Measurements from ENCODE around the gene TSPOAP1.

The TSPOAP1 gene

DNA sequence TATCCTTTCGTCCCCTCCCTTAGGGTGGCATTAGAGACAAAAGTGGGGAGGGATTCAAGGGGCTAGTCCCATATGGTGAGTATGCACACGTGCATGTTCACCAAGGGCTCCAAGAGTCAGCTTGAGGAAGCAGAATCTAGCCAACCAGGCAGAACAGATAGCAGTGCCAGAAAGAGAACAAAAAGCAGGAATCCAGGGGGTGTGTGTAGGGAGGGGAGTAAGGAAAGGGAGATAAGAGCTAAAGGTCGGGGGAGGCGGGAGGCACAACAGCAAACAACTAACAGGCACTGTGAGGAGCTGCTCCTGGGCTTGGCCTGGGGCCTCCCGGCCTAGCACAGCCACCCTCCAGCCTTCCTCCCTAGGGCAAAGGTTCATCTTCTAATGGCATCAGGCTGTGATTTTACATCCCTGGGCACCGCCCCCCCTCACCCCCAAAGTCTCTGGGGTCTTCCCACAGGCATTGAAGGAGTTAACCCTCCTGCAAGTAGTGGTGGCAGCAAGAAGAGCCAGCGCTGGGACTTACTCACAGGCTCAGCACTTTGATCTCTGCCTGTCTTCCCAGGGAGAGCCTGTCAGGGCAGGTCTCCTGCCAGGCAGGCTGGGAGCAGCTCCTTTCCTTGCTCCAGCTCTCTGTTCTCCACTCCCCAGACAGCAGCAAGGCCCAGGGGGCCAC lies 35.8 kb upstream of the TSPOAP1 start:
- no peak overlapping the region for H2AFZ ChIP-seq (ENCODE audit: low read depth, low read length)
- H3K36me3 ChIP-seq (ENCODE audit: control insufficient read depth in 1 of 2, insufficient read depth in 2 of 2, low read depth in 1 of 2, low read length in 2 of 2) = no peaks in the 10 kb centered on the region
- no peak overlapping the region for H3K27ac ChIP-seq (ENCODE audit: low read length, poor library complexity, severe bottlenecking)
- peak overlapping the region in 1 of 2 experiments; percentile 6 for H2BK12ac ChIP-seq (ENCODE audit: low read length in 2 of 2)
- no peak overlapping the region for H2BK120ac ChIP-seq (ENCODE audit: low read depth, low read length)
- H3K4me3 ChIP-seq (ENCODE audit: insufficient read depth in 1 of 2, low read depth in 1 of 2, low read length in 2 of 2) = no peak overlapping the region
- no peak overlapping the region for H4K8ac ChIP-seq (ENCODE audit: low read length)
- WGBS = 33% methylated on average over 7 of the region's 7 CpGs
- no peak overlapping the region for H3K4me2 ChIP-seq (ENCODE audit: low read length, poor library complexity, severe bottlenecking)
- no peaks in the 10 kb centered on the region for H3K79me1 ChIP-seq (replicated peaks; ENCODE audit: low read length, poor library complexity, severe bottlenecking)
- peaks cover 39 to 42% of the 10 kb centered on the region in 2 experiments for H3K27me3 ChIP-seq (ENCODE audit: control insufficient read depth in 1 of 2, insufficient read depth in 1 of 2, low read length in 2 of 2)
- no peak overlapping the region for H3K14ac ChIP-seq (ENCODE audit: low read length in 2 of 2)
- DNase-seq = no peak
- H2BK5ac ChIP-seq (ENCODE audit: low read depth, low read length, poor library complexity, severe bottlenecking) = no peak overlapping the region
- H2BK15ac ChIP-seq (ENCODE audit: low read depth, poor library complexity, severe bottlenecking) = no peak overlapping the region
- no peak overlapping the region for H3K4ac ChIP-seq (ENCODE audit: low read depth in 1 of 2, low read length in 2 of 2)
- H4K91ac ChIP-seq (ENCODE audit: low read length) = no peak overlapping the region
- no peak overlapping the region for H3K18ac ChIP-seq (ENCODE audit: low read depth in 1 of 2, low read length in 2 of 2)
- no peak overlapping the region for H3K9ac ChIP-seq (ENCODE audit: low read length)
- no peaks in the 10 kb centered on the region for H3K4me1 ChIP-seq (ENCODE audit: control insufficient read depth, insufficient read depth, low read depth, low read length)
- no peaks in the 10 kb centered on the region for H3K9me3 ChIP-seq (ENCODE audit: control insufficient read depth, low read length)
- no peak overlapping the region for H2AK5ac ChIP-seq (ENCODE audit: low read length, severe bottlenecking)
- peak overlapping the region in 1 of 2 experiments; percentile 70 for H3K23ac ChIP-seq (ENCODE audit: low read length in 2 of 2)

DNA sequence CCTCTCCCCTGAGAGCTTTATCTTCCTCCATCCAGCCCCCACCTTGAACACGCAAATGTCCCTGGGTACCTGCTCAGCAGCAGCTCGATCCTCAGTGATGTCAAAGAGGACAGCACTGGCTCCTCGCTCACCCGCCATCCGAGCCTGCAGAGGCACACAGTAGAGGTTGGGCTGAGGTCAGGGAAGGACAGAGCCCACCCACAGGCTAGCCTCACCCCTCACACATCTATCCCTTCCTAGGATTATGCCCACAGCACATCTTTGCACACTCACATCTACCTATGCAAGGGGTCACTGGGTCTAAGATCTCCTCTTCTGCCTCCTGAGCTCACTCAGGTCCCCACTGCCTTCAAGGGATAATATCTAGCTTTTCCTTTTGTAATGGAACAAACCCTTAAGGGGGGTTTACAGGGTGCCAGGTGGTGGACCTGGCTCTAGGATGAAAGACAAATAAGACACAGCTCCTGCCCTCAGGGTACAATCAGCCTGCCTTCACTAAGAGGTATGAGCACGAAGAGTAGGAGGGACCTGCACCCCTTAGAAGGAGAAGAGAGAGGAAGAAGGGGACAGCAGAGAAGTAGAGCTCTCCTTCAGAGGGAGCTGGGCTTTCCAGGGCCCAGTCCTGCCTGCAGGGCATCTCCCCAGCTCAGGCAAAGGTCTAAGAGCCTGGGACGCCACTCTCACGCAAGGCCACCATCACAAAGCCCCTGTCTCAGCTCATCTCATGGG lies 35.0 kb upstream of the TSPOAP1 start:
- 84% methylated on average over 8 of the region's 8 CpGs for WGBS
- Histone ChIP-seq H3K4me3 (ENCODE audit: insufficient read depth in 1 of 2, low read depth in 1 of 2, low read length in 2 of 2) (peak overlapping the region in 1 of 2 experiments; percentile 29), H3K18ac (ENCODE audit: low read depth in 1 of 2, low read length in 2 of 2) (no peak overlapping the region), H3K4me2 (ENCODE audit: low read length, poor library complexity, severe bottlenecking) (no peak overlapping the region), H2AFZ (ENCODE audit: low read depth, low read length) (no peak overlapping the region), H3K9me3 (ENCODE audit: control insufficient read depth, low read length) (no peaks in the 10 kb centered on the region), H3K9ac (ENCODE audit: low read length) (no peak overlapping the region), H3K27me3 (ENCODE audit: control insufficient read depth in 1 of 2, insufficient read depth in 1 of 2, low read length in 2 of 2) (peaks cover 36 to 42% of the 10 kb centered on the region in 2 experiments), H2BK5ac (ENCODE audit: low read depth, low read length, poor library complexity, severe bottlenecking) (no peak overlapping the region), H3K27ac (ENCODE audit: low read length, poor library complexity, severe bottlenecking) (no peak overlapping the region), H3K79me1 (replicated peaks; ENCODE audit: low read length, poor library complexity, severe bottlenecking) (no peaks in the 10 kb centered on the region), H3K23ac (ENCODE audit: low read length in 2 of 2) (no peak overlapping the region), H4K91ac (ENCODE audit: low read length) (no peak overlapping the region), H3K4me1 (ENCODE audit: control insufficient read depth, insufficient read depth, low read depth, low read length) (no peaks in the 10 kb centered on the region), H2BK12ac (ENCODE audit: low read length in 2 of 2) (no peak overlapping the region), H3K36me3 (ENCODE audit: control insufficient read depth in 1 of 2, insufficient read depth in 2 of 2, low read depth in 1 of 2, low read length in 2 of 2) (no peaks in the 10 kb centered on the region), H2BK120ac (ENCODE audit: low read depth, low read length) (no peak overlapping the region), H4K8ac (ENCODE audit: low read length) (no peak overlapping the region), H3K4ac (ENCODE audit: low read depth in 1 of 2, low read length in 2 of 2) (no peak overlapping the region), H2BK15ac (ENCODE audit: low read depth, poor library complexity, severe bottlenecking) (no peak overlapping the region), H3K14ac (ENCODE audit: low read length in 2 of 2) (no peak overlapping the region), H2AK5ac (ENCODE audit: low read length, severe bottlenecking) (no peak overlapping the region)
- DNase-seq = no peak

DNA sequence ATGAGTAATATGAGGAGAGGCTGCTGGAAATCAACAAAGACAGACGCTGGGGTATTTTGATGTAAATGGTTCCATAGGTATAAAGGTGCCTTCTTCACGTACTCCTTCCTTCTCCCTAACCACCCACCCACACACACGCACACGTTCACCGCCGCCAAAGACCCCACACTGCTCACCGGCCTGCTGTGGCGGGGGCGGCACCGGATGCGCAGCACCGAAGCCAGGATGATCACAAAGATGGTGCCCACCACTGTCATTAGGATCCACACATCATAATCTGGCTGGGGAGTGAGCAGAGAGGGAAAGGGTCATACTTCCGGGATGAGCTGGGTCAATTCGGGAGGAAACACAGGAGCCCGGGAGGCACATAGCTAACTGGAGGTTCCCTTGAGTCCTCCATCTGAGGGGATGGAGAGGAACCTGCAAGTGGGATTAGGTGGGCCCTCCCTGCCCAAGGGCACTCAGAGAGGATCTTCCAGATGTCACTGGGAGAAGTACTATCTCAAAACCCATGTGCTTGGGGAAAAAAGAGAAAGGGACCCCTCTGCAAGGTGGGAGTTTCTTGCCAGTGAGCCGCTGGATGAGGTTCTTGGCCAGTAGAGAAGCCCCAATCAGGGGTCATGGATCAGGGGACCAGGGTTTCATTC lies 33.9 kb upstream of the TSPOAP1 start:
- Histone ChIP-seq H2BK12ac (ENCODE audit: low read length in 2 of 2) (no peak overlapping the region), H3K9ac (ENCODE audit: low read length) (no peak overlapping the region)
- WGBS = 88% methylated on average over 11 of the region's 16 CpGs

More for the DNA sequence above, 33.9 kb upstream of the TSPOAP1 start:
- Histone ChIP-seq H3K18ac (ENCODE audit: low read depth in 1 of 2, low read length in 2 of 2) (no peak overlapping the region), H4K8ac (ENCODE audit: low read length) (no peak overlapping the region), H4K91ac (ENCODE audit: low read length) (peak overlapping the region; percentile 70), H3K27me3 (ENCODE audit: control insufficient read depth in 1 of 2, insufficient read depth in 1 of 2, low read length in 2 of 2) (peaks cover 41 to 42% of the 10 kb centered on the region in 2 experiments), H2AK5ac (ENCODE audit: low read length, severe bottlenecking) (no peak overlapping the region), H3K4me3 (ENCODE audit: insufficient read depth in 1 of 2, low read depth in 1 of 2, low read length in 2 of 2) (no peak overlapping the region), H3K36me3 (ENCODE audit: control insufficient read depth in 1 of 2, insufficient read depth in 2 of 2, low read depth in 1 of 2, low read length in 2 of 2) (peaks cover 0 to 6% of the 10 kb centered on the region in 2 experiments), H3K9me3 (ENCODE audit: control insufficient read depth, low read length) (no peaks in the 10 kb centered on the region), H2BK15ac (ENCODE audit: low read depth, poor library complexity, severe bottlenecking) (no peak overlapping the region), H3K27ac (ENCODE audit: low read length, poor library complexity, severe bottlenecking) (no peak overlapping the region), H2BK5ac (ENCODE audit: low read depth, low read length, poor library complexity, severe bottlenecking) (no peak overlapping the region), H3K79me1 (replicated peaks; ENCODE audit: low read length, poor library complexity, severe bottlenecking) (no peaks in the 10 kb centered on the region), H2BK120ac (ENCODE audit: low read depth, low read length) (no peak overlapping the region), H2AFZ (ENCODE audit: low read depth, low read length) (no peak overlapping the region), H3K4me1 (ENCODE audit: control insufficient read depth, insufficient read depth, low read depth, low read length) (no peaks in the 10 kb centered on the region), H3K4me2 (ENCODE audit: low read length, poor library complexity, severe bottlenecking) (no peak overlapping the region), H3K4ac (ENCODE audit: low read depth in 1 of 2, low read length in 2 of 2) (no peak overlapping the region), H3K23ac (ENCODE audit: low read length in 2 of 2) (no peak overlapping the region), H3K14ac (ENCODE audit: low read length in 2 of 2) (no peak overlapping the region)
- DNase-seq = no peak
